DOHH2 (cell line): ENCODE data around the gene IFNA7.

ENCODE experiments used
- H3F3A ChIP-seq: fragments of 200-600 bp; sonication (generic), shearing (Covaris generic); 2 replicates; pipeline ENCODE4 v1.6.0; 2016; ENCODE audit warnings: antibody characterized with exemption, mild to moderate bottlenecking; ENCODE audit not compliant: control insufficient read depth, insufficient read depth
- H3K27ac ChIP-seq: fragments of 200-600 bp; sonication (generic); 2 replicates; pipeline ENCODE4 v1.5.1; 2014; ENCODE audit warnings: low read depth, mild to moderate bottlenecking, low read length, moderate library complexity
- H3K27me3 ChIP-seq: fragments of 200-600 bp; sonication (generic); 2 replicates; pipeline ENCODE4 v1.6.1; 2014; ENCODE audit warnings: mild to moderate bottlenecking, low read length, mixed read lengths; ENCODE audit not compliant: control insufficient read depth
- H3K36me3 ChIP-seq: fragments of 200-600 bp; sonication (generic); 2 replicates; pipeline ENCODE4 v1.6.1; 2014; ENCODE audit warnings: mild to moderate bottlenecking, low read length, moderate library complexity, mixed read lengths; ENCODE audit not compliant: control insufficient read depth
- H3K4me1 ChIP-seq: fragments of 200-600 bp; sonication (generic); 2 replicates; pipeline ENCODE4 v1.6.1; 2014; ENCODE audit warnings: mild to moderate bottlenecking, low read length, mixed read lengths; ENCODE audit not compliant: control insufficient read depth
- H3K4me2 ChIP-seq: fragments of 200-600 bp; sonication (generic); 2 replicates; pipeline ENCODE4 v1.6.0; 2014; ENCODE audit warnings: mild to moderate bottlenecking, low read length, moderate library complexity
- H3K4me3 ChIP-seq: fragments of 200-600 bp; sonication (generic); 2 replicates; pipeline ENCODE4 v1.5.1; 2014; ENCODE audit warnings: mild to moderate bottlenecking, low read length, mixed read lengths
- H3K79me2 ChIP-seq: fragments of 200-600 bp; sonication (generic); 2 replicates; pipeline ENCODE4 v1.6.1; 2014; ENCODE audit warnings: mild to moderate bottlenecking, low read length, mixed read lengths; ENCODE audit not compliant: control insufficient read depth
- H3K9me2 ChIP-seq: fragments of 200-600 bp; sonication (generic); replicated peaks from 2 replicates; pipeline ENCODE4 v1.6.1; 2014; ENCODE audit warnings: mild to moderate bottlenecking, low read length, mixed read lengths; ENCODE audit not compliant: control insufficient read depth
- H3K9me3 ChIP-seq: fragments of 200-600 bp; sonication (generic); 2 replicates; pipeline ENCODE4 v1.6.1; 2014; ENCODE audit warnings: antibody characterized with exemption, low read length, mixed read lengths; ENCODE audit not compliant: control insufficient read depth, insufficient read depth
- H4K20me1 ChIP-seq: fragments of 200-600 bp; sonication (generic); 2 replicates; pipeline ENCODE4 v1.6.0; 2014; ENCODE audit warnings: low read depth, mild to moderate bottlenecking, antibody characterized with exemption, low read length, moderate library complexity; ENCODE audit not compliant: control insufficient read depth, insufficient read depth
- CTCF ChIP-seq: fragments of 200-600 bp; sonication (generic); IDR thresholded peaks from one replicate; pipeline ENCODE4 v1.5.1; 2014; ENCODE audit warnings: antibody characterized with exemption, mild to moderate bottlenecking, low read depth, low read length; ENCODE audit not compliant: poor library complexity, severe bottlenecking
- EZH2phosphoT487 ChIP-seq: fragments of 200-600 bp; sonication (generic); IDR thresholded peaks from 2 replicates; pipeline ENCODE4 v1.6.1; 2017; ENCODE audit warnings: borderline replicate concordance, mild to moderate bottlenecking, antibody characterized with exemption, low read length, moderate library complexity, mixed read lengths

IFNA7 gene

GRCh38 chr9:21155501-21155900, 46.5 kb downstream of the IFNA7 start:
- TF ChIP-seq CTCF: no peak
- TF ChIP-seq EZH2phosphoT487: no peak
- Histone ChIP-seq H3K4me2 (no peak overlapping the region), H3K4me1 (peaks cover 5% of the 10 kb centered on the region), H3K36me3 (no peaks in the 10 kb centered on the region), H3F3A (no peaks in the 10 kb centered on the region), H3K9me3 (no peaks in the 10 kb centered on the region), H3K9me2 (no peaks in the 10 kb centered on the region), H3K27ac (no peak overlapping the region), H3K79me2 (no peaks in the 10 kb centered on the region), H3K4me3 (no peak overlapping the region), H3K27me3 (0 out of 2 replicates have a peak, but pooled peaks cover 3% of the 10 kb centered on the region), H4K20me1 (no peaks in the 10 kb centered on the region)

- Histone ChIP-seq H3K36me3 (no peaks in the 10 kb centered on the region), H3F3A (no peaks in the 10 kb centered on the region), H3K4me2 (no peak overlapping the region), H3K9me3 (no peaks in the 10 kb centered on the region), H4K20me1 (no peaks in the 10 kb centered on the region), H3K4me3 (no peak overlapping the region), H3K79me2 (no peaks in the 10 kb centered on the region), H3K27me3 (0 out of 2 replicates have a peak, but pooled peaks cover 3% of the 10 kb centered on the region), H3K4me1 (no peaks in the 10 kb centered on the region), H3K9me2 (no peaks in the 10 kb centered on the region), H3K27ac (no peak overlapping the region)
- TF ChIP-seq CTCF (peak; percentile 21), EZH2phosphoT487 (no peak)
These were observed 47.9 kb downstream of the IFNA7 start for GRCh38 chr9:21154018-21154608.

- H4K20me1 ChIP-seq: no peaks in the 10 kb centered on the region
- no peak overlapping the region for H3K4me2 ChIP-seq
- no peaks in the 10 kb centered on the region for H3K79me2 ChIP-seq
- H3K36me3 ChIP-seq: no peaks in the 10 kb centered on the region
- H3K4me1 ChIP-seq: no peaks in the 10 kb centered on the region
- H3K27me3 ChIP-seq: 0 out of 2 replicates have a peak, but pooled peaks cover 3% of the 10 kb centered on the region
- no peak overlapping the region for H3K4me3 ChIP-seq
- H3K9me2 ChIP-seq: no peaks in the 10 kb centered on the region
- no peaks in the 10 kb centered on the region for H3K9me3 ChIP-seq
- TF ChIP-seq EZH2phosphoT487 (no peak), CTCF (no peak)
- H3F3A ChIP-seq: no peaks in the 10 kb centered on the region
- no peak overlapping the region for H3K27ac ChIP-seq
These were observed 48.5 kb downstream of the IFNA7 start for GRCh38 chr9:21153336-21154017.
